SK-N-MC (cell line): Measurements from ENCODE around the gene FUOM.

ENCODE experiments used
- DNase-seq: peaks from one replicate; pipeline ENCODE4 v3.0.0-alpha.2; 2011; ENCODE audit warnings: low read depth, low spot score
- H3K27ac ChIP-seq: fragments of 200-600 bp; sonication (generic); 2 replicates; pipeline ENCODE4 v1.5.1; 2016; ENCODE audit warnings: mixed run types
- H3K36me3 ChIP-seq: fragments of 200-600 bp; sonication (generic); 2 replicates; pipeline ENCODE4 v1.6.1; 2017; ENCODE audit warnings: antibody characterized with exemption, low read length, mixed read lengths; ENCODE audit not compliant: insufficient read depth
- H3K4me3 ChIP-seq: fragments of 200-600 bp; sonication (generic); 2 replicates; pipeline ENCODE4 v1.5.1; 2016
- H3K9ac ChIP-seq: fragments of 200-600 bp; sonication (generic); 2 replicates; pipeline ENCODE4 v1.8.0; 2017; ENCODE audit warnings: mixed run types, mixed read lengths; ENCODE audit not compliant: insufficient read length
- H3K9me3 ChIP-seq: fragments of 200-600 bp; sonication (generic); 2 replicates; pipeline ENCODE4 v1.6.1; 2017; ENCODE audit warnings: low read depth, mild to moderate bottlenecking, antibody characterized with exemption, low read length, moderate library complexity, mixed read lengths
- EZH2 ChIP-seq: fragments of 200-600 bp; sonication (generic); IDR thresholded peaks from one replicate; pipeline ENCODE4 v1.6.1; 2017; ENCODE audit warnings: antibody characterized with exemption
- FOXP2 ChIP-seq: optimal IDR thresholded peaks from 2 replicates; pipeline ENCODE3; 2011; ENCODE audit warnings: mild to moderate bottlenecking, moderate library complexity; ENCODE audit not compliant: insufficient read depth; ENCODE audit errors: extremely low read length, control extremely low read depth
- POLR2AphosphoS5 ChIP-seq: IDR thresholded peaks from 2 replicates; pipeline ENCODE4 v1.6.1; 2012; ENCODE audit warnings: mild to moderate bottlenecking, low read depth, low read length, borderline replicate concordance

The FUOM gene

GRCh38 chr10:133318494-133319127 is 39.2 kb downstream of the FUOM start:
- peak overlapping the region; percentile 63; the same call in 1 of the 2 replicates for H3K4me3 ChIP-seq
- H3K36me3 ChIP-seq: no peaks in the 10 kb centered on the region
- no peak for DNase-seq
- H3K9ac ChIP-seq: no peak overlapping the region
- H3K27ac ChIP-seq: no peak overlapping the region
- no peak for TF ChIP-seq EZH2
- TF ChIP-seq POLR2AphosphoS5: no peak
- TF ChIP-seq FOXP2: no peak
- no peaks in the 10 kb centered on the region for H3K9me3 ChIP-seq

DNA sequence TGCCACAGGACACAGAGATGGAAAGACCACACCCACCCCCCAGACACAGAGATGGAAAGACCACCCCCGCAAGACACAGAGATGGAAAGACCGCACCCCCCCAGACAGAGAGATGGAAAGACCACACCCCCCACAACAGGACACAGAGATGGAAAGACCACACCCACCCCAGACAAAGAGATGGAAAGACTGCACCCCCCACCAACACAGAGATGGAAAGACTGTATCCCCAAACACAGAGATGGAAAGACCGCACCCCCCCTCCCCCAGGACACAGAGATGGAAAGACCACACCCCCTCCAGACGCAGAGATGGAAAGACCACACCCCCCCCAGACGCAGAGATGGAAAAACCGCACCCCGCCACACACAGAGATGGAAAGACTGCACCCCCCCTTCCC is 41.1 kb downstream of the FUOM start:
- no peaks in the 10 kb centered on the region for H3K9me3 ChIP-seq
- H3K9ac ChIP-seq: no peak overlapping the region
- TF ChIP-seq EZH2 (no peak), FOXP2 (no peak), POLR2AphosphoS5 (no peak)
- DNase-seq: no peak
- no peaks in the 10 kb centered on the region for H3K36me3 ChIP-seq
- H3K4me3 ChIP-seq: no peak overlapping the region
- no peak overlapping the region for H3K27ac ChIP-seq

- DNase-seq: no peak
- Histone ChIP-seq H3K9me3 (no peaks in the 10 kb centered on the region), H3K9ac (no peak overlapping the region), H3K27ac (no peak overlapping the region), H3K36me3 (no peaks in the 10 kb centered on the region), H3K4me3 (no peak overlapping the region)
- no peak for TF ChIP-seq FOXP2
- TF ChIP-seq EZH2: no peak
- no peak for TF ChIP-seq POLR2AphosphoS5
Measured at GRCh38 chr10:133316266-133316665, 41.6 kb downstream of the FUOM start.

GRCh38 chr10:133315847-133316246 is 42.0 kb downstream of the FUOM start:
- Histone ChIP-seq H3K9ac (no peak overlapping the region), H3K36me3 (no peaks in the 10 kb centered on the region), H3K4me3 (no peak overlapping the region), H3K27ac (no peak overlapping the region), H3K9me3 (no peaks in the 10 kb centered on the region)
- TF ChIP-seq FOXP2: no peak
- TF ChIP-seq POLR2AphosphoS5: no peak
- no peak for TF ChIP-seq EZH2
- DNase-seq: no peak

DNA sequence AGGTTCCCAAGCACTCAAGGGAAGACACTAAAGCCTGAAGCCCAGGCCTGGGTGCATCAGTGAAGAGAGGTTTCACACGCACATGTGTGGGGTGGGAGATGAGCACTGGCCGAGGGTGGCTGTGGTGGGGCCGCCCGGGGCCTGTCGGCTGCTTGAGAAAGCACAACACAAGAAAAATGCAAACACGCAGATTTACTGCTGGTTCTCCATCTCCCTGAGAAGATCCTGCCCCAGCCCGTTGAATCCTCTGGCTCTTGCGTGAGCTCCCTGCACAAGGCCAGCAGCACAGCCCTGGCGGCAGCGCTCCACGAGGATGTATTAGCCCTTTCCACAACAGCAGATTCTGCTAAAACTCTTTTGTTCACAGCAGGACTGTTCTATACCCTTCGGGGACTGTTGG is 42.9 kb downstream of the FUOM start:
- no peak overlapping the region for H3K27ac ChIP-seq

GRCh38 chr10:133313192-133313591 is 44.6 kb downstream of the FUOM start:
- no peak for DNase-seq
- TF ChIP-seq FOXP2: no peak
- no peak for TF ChIP-seq EZH2
- no peak for TF ChIP-seq POLR2AphosphoS5
- H3K9ac ChIP-seq: no peak overlapping the region

More for the DNA sequence above, 42.9 kb downstream of the FUOM start:
- DNase-seq: no peak
- H3K4me3 ChIP-seq: no peak overlapping the region
- no peak for TF ChIP-seq POLR2AphosphoS5
- no peak for TF ChIP-seq FOXP2
- TF ChIP-seq EZH2: no peak
- no peaks in the 10 kb centered on the region for H3K9me3 ChIP-seq
- no peak overlapping the region for H3K9ac ChIP-seq
- no peaks in the 10 kb centered on the region; the same call in 1 of the 2 replicates for H3K36me3 ChIP-seq

GRCh38 chr10:133312769-133313145 is 45.1 kb downstream of the FUOM start:
- no peak overlapping the region for H3K27ac ChIP-seq
- no peak overlapping the region for H3K9ac ChIP-seq
- no peak for DNase-seq
- H3K9me3 ChIP-seq: no peaks in the 10 kb centered on the region
- H3K4me3 ChIP-seq: no peak overlapping the region
- H3K36me3 ChIP-seq: no peaks in the 10 kb centered on the region; the same call in 1 of the 2 replicates
- TF ChIP-seq POLR2AphosphoS5: no peak
- no peak for TF ChIP-seq FOXP2
- TF ChIP-seq EZH2: no peak

More at GRCh38 chr10:133313192-133313591, 44.6 kb downstream of the FUOM start:
- Histone ChIP-seq H3K9me3 (no peaks in the 10 kb centered on the region), H3K27ac (no peak overlapping the region), H3K36me3 (no peaks in the 10 kb centered on the region; the same call in 1 of the 2 replicates), H3K4me3 (no peak overlapping the region)

GRCh38 chr10:133312016-133312768 is 45.6 kb downstream of the FUOM start:
- no peak overlapping the region for H3K27ac ChIP-seq
- no peak overlapping the region for H3K9ac ChIP-seq
- TF ChIP-seq FOXP2: no peak
- no peak for TF ChIP-seq EZH2
- TF ChIP-seq POLR2AphosphoS5: no peak
- H3K36me3 ChIP-seq: no peaks in the 10 kb centered on the region; the same call in 1 of the 2 replicates
- no peaks in the 10 kb centered on the region for H3K9me3 ChIP-seq
- no peak for DNase-seq
- no peak overlapping the region for H3K4me3 ChIP-seq
